ENCODE data around the gene RAD51B.

RAD51B gene

GRCh38 chr14:68689511-68689910, 869.9 kb downstream of the RAD51B start:
- H3K9me3 ChIP-seq (ENCODE audit: control insufficient read depth in 1 of 2, low read length in 2 of 2) = no peaks in the 10 kb centered on the region
- H3K9ac ChIP-seq (ENCODE audit: low read depth in 1 of 2, low read length in 2 of 2) = no peak overlapping the region
- no peaks in the 10 kb centered on the region for H3K36me3 ChIP-seq (ENCODE audit: control insufficient read depth in 1 of 2, insufficient read depth in 2 of 2, low read length in 2 of 2)
- peaks cover 11 to 24% of the 10 kb centered on the region in 2 donors for H3K4me1 ChIP-seq (ENCODE audit: control insufficient read depth in 1 of 2, insufficient read depth in 2 of 2, low read length in 2 of 2)
- H3K27ac ChIP-seq (ENCODE audit: low read depth, low read length) = no peak overlapping the region
- no peaks in the 10 kb centered on the region for H3K27me3 ChIP-seq (ENCODE audit: control insufficient read depth in 1 of 2, insufficient read depth in 2 of 2, low read length in 2 of 2)
- no peak overlapping the region for H3K4me3 ChIP-seq (ENCODE audit: low read depth in 1 of 2, low read length in 2 of 2)

DNA sequence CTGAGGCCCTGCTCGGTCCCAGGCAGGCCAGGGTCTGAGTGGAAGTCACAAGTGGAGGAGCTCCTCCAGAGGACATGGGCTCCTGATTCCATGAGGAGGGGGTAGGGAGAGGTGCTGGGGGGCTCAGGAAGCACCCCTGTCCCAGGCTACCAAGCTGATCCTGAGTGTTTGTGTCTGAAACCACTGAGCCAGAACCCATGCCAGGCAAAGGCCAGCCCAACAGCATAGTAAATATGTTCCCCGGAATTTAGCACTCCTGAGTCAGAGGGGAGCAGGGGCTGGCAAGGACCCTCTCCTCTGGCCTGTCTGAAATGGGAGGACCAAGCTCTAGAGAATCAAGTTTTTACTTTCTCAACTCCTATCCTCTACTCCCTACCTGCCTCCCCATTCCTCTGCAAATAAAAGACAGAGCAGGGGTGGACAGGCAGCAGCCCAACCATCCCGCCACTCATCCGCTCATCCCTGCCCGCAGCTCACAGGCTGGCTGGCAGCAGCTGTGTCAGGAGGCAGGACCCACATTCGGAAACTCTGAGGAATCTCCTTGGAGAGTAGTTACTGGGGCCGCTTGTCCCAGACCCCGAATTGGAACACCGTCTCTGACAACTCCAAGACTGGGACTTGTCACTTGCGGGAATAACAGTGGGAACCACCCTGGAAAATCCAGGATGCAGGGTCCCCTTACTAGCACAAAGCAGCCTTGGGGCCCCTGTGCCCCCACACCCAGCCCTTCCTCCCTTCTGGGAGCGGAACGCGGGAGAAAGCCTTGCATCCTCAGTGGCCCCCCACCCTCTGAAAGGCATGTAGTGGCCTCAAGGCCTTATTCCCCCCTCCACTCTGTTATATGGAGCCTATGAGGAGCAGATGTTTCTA, 870.7 kb downstream of the RAD51B start:
- H3K4me1 ChIP-seq (ENCODE audit: control insufficient read depth in 1 of 2, insufficient read depth in 2 of 2, low read length in 2 of 2) = peaks cover 2 to 22% of the 10 kb centered on the region in 2 donors
- H3K27me3 ChIP-seq (ENCODE audit: control insufficient read depth in 1 of 2, insufficient read depth in 2 of 2, low read length in 2 of 2) = no peaks in the 10 kb centered on the region
- H3K27ac ChIP-seq (ENCODE audit: low read depth, low read length) = no peak overlapping the region
- H3K36me3 ChIP-seq (ENCODE audit: control insufficient read depth in 1 of 2, insufficient read depth in 2 of 2, low read length in 2 of 2) = no peaks in the 10 kb centered on the region
- no peaks in the 10 kb centered on the region for H3K9me3 ChIP-seq (ENCODE audit: control insufficient read depth in 1 of 2, low read length in 2 of 2)
- H3K4me3 ChIP-seq (ENCODE audit: low read depth in 1 of 2, low read length in 2 of 2) = no peak overlapping the region
- no peak overlapping the region for H3K9ac ChIP-seq (ENCODE audit: low read depth in 1 of 2, low read length in 2 of 2)

- Histone ChIP-seq H3K4me3 (ENCODE audit: low read depth in 1 of 2, low read length in 2 of 2) (no peak overlapping the region), H3K9ac (ENCODE audit: low read depth in 1 of 2, low read length in 2 of 2) (no peak overlapping the region), H3K27ac (ENCODE audit: low read depth, low read length) (no peak overlapping the region), H3K4me1 (ENCODE audit: control insufficient read depth in 1 of 2, insufficient read depth in 2 of 2, low read length in 2 of 2) (peaks cover 0 to 15% of the 10 kb centered on the region in 2 donors), H3K36me3 (ENCODE audit: control insufficient read depth in 1 of 2, insufficient read depth in 2 of 2, low read length in 2 of 2) (no peaks in the 10 kb centered on the region), H3K9me3 (ENCODE audit: control insufficient read depth in 1 of 2, low read length in 2 of 2) (no peaks in the 10 kb centered on the region), H3K27me3 (ENCODE audit: control insufficient read depth in 1 of 2, insufficient read depth in 2 of 2, low read length in 2 of 2) (no peaks in the 10 kb centered on the region)
Observed at GRCh38 chr14:68691031-68691791, 871.6 kb downstream of the RAD51B start.

- no peak overlapping the region for H3K27ac ChIP-seq (ENCODE audit: low read depth, low read length)
- H3K9ac ChIP-seq (ENCODE audit: low read depth in 1 of 2, low read length in 2 of 2) = no peak overlapping the region
- no peaks in the 10 kb centered on the region for H3K27me3 ChIP-seq (ENCODE audit: control insufficient read depth in 1 of 2, insufficient read depth in 2 of 2, low read length in 2 of 2)
- no peak overlapping the region for H3K4me3 ChIP-seq (ENCODE audit: low read depth in 1 of 2, low read length in 2 of 2)
- H3K36me3 ChIP-seq (ENCODE audit: control insufficient read depth in 1 of 2, insufficient read depth in 2 of 2, low read length in 2 of 2) = no peaks in the 10 kb centered on the region
- H3K4me1 ChIP-seq (ENCODE audit: control insufficient read depth in 1 of 2, insufficient read depth in 2 of 2, low read length in 2 of 2) = peaks cover 0 to 15% of the 10 kb centered on the region in 2 donors
- H3K9me3 ChIP-seq (ENCODE audit: control insufficient read depth in 1 of 2, low read length in 2 of 2) = no peaks in the 10 kb centered on the region
Observed at GRCh38 chr14:68691792-68692118, 872.2 kb downstream of the RAD51B start.

DNA sequence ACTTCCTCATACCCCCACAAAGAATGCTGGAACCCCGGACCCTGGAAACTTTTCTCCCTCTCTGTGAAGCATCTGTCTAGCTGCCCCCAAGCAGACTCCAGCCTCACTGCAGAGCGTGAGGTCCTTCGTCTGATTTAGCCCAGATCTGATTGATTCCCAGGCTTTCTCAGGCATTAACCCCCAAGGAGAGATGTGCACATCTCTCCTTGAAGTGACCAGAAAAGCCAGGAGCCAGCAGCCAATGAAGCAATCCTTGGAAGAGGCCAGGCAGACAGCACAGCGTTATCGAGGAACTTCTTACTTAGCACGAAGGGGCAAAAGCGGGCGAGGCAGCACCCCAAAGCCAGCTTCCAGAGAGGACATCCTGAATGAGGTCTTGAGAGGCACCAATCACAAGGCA, 872.6 kb downstream of the RAD51B start:
- H3K4me1 ChIP-seq (ENCODE audit: control insufficient read depth in 1 of 2, insufficient read depth in 2 of 2, low read length in 2 of 2) = peaks cover 0 to 15% of the 10 kb centered on the region in 2 donors
- no peak overlapping the region for H3K9ac ChIP-seq (ENCODE audit: low read depth in 1 of 2, low read length in 2 of 2)
- no peaks in the 10 kb centered on the region for H3K9me3 ChIP-seq (ENCODE audit: control insufficient read depth in 1 of 2, low read length in 2 of 2)
- no peak overlapping the region for H3K27ac ChIP-seq (ENCODE audit: low read depth, low read length)
- H3K27me3 ChIP-seq (ENCODE audit: control insufficient read depth in 1 of 2, insufficient read depth in 2 of 2, low read length in 2 of 2) = no peaks in the 10 kb centered on the region
- no peaks in the 10 kb centered on the region for H3K36me3 ChIP-seq (ENCODE audit: control insufficient read depth in 1 of 2, insufficient read depth in 2 of 2, low read length in 2 of 2)
- H3K4me3 ChIP-seq (ENCODE audit: low read depth in 1 of 2, low read length in 2 of 2) = no peak overlapping the region

DNA sequence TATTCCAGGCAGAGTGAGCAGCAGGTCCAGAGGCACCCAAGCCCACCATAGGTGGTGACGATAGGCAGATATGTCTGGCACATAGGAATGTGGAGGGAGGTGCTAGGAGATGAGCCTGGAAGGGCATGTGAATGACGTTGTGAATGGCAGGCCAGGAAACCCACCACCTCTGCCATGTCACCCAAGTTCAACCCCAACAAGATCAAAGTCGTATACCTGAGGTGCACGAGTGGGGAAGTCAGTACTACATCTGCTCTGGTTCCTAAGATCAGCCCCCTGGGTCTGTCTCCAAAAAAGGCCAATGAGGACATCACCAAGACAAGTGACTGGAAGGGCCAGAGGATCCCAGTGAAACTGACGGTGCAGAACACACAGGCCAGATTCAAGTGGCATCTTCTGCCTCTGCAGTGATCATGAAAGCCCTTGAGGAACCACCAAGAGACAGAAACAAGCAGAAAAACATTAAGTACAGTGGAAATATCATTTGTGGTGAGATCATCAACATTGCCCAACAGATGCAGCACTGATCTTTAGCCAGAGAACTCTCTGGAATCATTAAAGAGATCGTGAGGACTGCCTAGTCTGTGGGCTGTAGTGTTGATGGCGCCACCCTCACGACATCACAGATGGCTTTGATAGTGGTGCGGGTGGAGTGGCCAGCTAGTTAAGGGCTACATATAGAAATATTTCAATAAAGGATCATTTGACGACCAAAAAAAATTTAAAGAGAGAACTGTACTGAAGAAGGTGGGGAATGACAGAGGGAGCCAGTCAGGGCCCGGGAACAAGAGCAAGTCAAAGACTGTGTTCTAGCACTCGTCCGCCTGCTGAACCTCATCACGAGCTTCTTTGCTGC, 873.6 kb downstream of the RAD51B start:
- Histone ChIP-seq H3K4me1 (ENCODE audit: control insufficient read depth in 1 of 2, insufficient read depth in 2 of 2, low read length in 2 of 2) (peaks cover 0 to 15% of the 10 kb centered on the region in 2 donors), H3K27ac (ENCODE audit: low read depth, low read length) (no peak overlapping the region), H3K4me3 (ENCODE audit: low read depth in 1 of 2, low read length in 2 of 2) (no peak overlapping the region), H3K9ac (ENCODE audit: low read depth in 1 of 2, low read length in 2 of 2) (no peak overlapping the region), H3K9me3 (ENCODE audit: control insufficient read depth in 1 of 2, low read length in 2 of 2) (no peaks in the 10 kb centered on the region), H3K36me3 (ENCODE audit: control insufficient read depth in 1 of 2, insufficient read depth in 2 of 2, low read length in 2 of 2) (no peaks in the 10 kb centered on the region), H3K27me3 (ENCODE audit: control insufficient read depth in 1 of 2, insufficient read depth in 2 of 2, low read length in 2 of 2) (no peaks in the 10 kb centered on the region)

DNA sequence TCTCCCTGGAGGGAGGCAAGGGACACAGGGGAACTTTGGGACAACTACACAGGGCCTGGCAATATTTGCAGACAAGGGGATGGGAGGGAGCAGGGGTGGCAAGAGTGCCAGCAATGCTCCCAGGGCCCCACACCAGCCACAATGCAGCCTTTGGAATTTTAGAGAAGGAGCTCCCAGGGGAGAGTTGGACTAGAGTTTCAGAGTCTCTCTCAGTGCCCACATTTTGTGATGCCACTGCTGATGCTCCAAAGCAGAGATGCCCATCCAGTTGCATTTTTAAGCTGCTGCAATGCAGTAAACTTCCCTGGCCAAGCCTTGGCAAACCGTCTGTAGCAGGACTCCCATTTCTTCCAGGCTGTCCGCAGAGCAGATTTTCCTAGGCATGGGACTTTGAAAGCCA, 874.3 kb downstream of the RAD51B start:
- no peaks in the 10 kb centered on the region for H3K9me3 ChIP-seq (ENCODE audit: control insufficient read depth in 1 of 2, low read length in 2 of 2)
- peaks cover 0 to 11% of the 10 kb centered on the region in 2 donors for H3K4me1 ChIP-seq (ENCODE audit: control insufficient read depth in 1 of 2, insufficient read depth in 2 of 2, low read length in 2 of 2)
- no peak overlapping the region for H3K27ac ChIP-seq (ENCODE audit: low read depth, low read length)
- H3K4me3 ChIP-seq (ENCODE audit: low read depth in 1 of 2, low read length in 2 of 2) = no peak overlapping the region
- no peaks in the 10 kb centered on the region for H3K36me3 ChIP-seq (ENCODE audit: control insufficient read depth in 1 of 2, insufficient read depth in 2 of 2, low read length in 2 of 2)
- no peak overlapping the region for H3K9ac ChIP-seq (ENCODE audit: low read depth in 1 of 2, low read length in 2 of 2)
- no peaks in the 10 kb centered on the region for H3K27me3 ChIP-seq (ENCODE audit: control insufficient read depth in 1 of 2, insufficient read depth in 2 of 2, low read length in 2 of 2)

DNA sequence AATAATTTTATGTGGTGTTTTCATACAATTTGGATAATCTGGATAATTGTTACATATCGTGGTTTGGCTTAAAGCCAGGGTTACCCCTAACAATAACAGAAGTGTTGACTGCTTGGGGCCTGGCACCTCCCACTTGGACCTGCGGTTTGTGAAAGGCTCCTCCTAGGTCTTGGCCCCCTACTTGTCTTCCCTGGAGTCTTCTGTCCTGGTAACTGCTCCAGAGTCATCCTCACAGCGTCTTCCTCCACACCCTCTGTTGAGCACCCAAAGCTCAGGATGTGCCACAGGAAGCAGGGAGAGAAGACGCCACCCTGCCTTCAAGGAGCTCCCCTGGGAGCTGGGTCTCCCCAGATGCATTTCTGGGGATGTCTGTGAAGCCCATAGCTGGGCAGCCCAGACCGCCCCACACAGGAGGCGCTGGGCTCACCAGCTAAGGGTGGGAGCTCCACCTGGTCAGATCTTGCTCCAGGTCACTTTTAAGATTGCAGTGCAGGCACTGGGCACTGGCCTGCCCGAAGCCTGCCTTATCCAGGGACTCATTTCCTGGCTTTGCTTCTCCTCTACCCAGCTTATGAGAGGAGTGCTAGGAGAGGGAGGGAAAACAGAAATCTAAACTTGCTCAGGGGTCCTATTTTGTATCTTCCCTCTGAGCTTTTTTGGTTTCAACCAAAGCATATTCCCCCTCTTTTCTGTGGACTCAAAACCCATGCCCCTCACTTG, 875.1 kb downstream of the RAD51B start:
- peaks cover 0 to 9% of the 10 kb centered on the region in 2 donors for H3K4me1 ChIP-seq (ENCODE audit: control insufficient read depth in 1 of 2, insufficient read depth in 2 of 2, low read length in 2 of 2)
- no peak overlapping the region for H3K9ac ChIP-seq (ENCODE audit: low read depth in 1 of 2, low read length in 2 of 2)
- no peaks in the 10 kb centered on the region for H3K9me3 ChIP-seq (ENCODE audit: control insufficient read depth in 1 of 2, low read length in 2 of 2)
- no peaks in the 10 kb centered on the region for H3K36me3 ChIP-seq (ENCODE audit: control insufficient read depth in 1 of 2, insufficient read depth in 2 of 2, low read length in 2 of 2)
- H3K4me3 ChIP-seq (ENCODE audit: low read depth in 1 of 2, low read length in 2 of 2) = no peak overlapping the region
- no peak overlapping the region for H3K27ac ChIP-seq (ENCODE audit: low read depth, low read length)
- no peaks in the 10 kb centered on the region for H3K27me3 ChIP-seq (ENCODE audit: control insufficient read depth in 1 of 2, insufficient read depth in 2 of 2, low read length in 2 of 2)

DNA sequence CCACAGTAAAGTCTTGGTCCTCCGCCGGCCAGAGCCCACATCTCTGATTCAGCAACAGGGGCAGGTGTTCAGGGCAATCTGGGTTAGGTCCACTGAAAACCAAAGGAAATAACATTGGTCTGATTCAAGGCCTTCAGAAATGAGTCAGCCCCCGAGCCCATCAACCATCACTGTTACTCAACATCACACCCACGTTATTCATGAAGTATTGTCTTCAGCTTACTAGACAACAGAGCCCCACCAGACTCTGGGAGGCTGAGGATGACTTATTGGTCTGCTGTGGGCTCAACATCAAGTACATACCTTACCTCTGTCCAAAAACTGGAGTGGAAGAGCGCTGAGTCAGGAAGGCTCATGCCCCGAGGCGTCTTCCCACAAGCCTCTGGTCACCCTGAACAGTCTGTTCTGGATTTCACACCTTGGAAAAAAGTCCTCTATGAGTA, 875.8 kb downstream of the RAD51B start:
- Histone ChIP-seq H3K9me3 (ENCODE audit: control insufficient read depth in 1 of 2, low read length in 2 of 2) (no peaks in the 10 kb centered on the region), H3K4me1 (ENCODE audit: control insufficient read depth in 1 of 2, insufficient read depth in 2 of 2, low read length in 2 of 2) (peaks cover 0 to 9% of the 10 kb centered on the region in 2 donors)

More for the DNA sequence above, 875.8 kb downstream of the RAD51B start:
- H3K36me3 ChIP-seq (ENCODE audit: control insufficient read depth in 1 of 2, insufficient read depth in 2 of 2, low read length in 2 of 2) = no peaks in the 10 kb centered on the region
- H3K27ac ChIP-seq (ENCODE audit: low read depth, low read length) = no peak overlapping the region
- no peak overlapping the region for H3K4me3 ChIP-seq (ENCODE audit: low read depth in 1 of 2, low read length in 2 of 2)
- no peak overlapping the region for H3K9ac ChIP-seq (ENCODE audit: low read depth in 1 of 2, low read length in 2 of 2)
- no peaks in the 10 kb centered on the region for H3K27me3 ChIP-seq (ENCODE audit: control insufficient read depth in 1 of 2, insufficient read depth in 2 of 2, low read length in 2 of 2)
